Peyer's patch (tissue), 4 donors: ENCODE data around the gene GALNT9.

Experiments used
- CTCF ChIP-seq, 6 experiments: fragments of 450-650 bp in 4 of 6; fragments of 200-600 bp in 2 of 6; sonication (generic) in 1 of 6; IDR thresholded peaks; one replicate each; pipeline ENCODE4 v1.5.1; 2017 to 2019; ENCODE audit warnings: antibody characterized with exemption in 6 of 6, mild to moderate bottlenecking in 3 of 6, moderate library complexity in 1 of 6
- POLR2A ChIP-seq, 2 donors: fragments of 450-650 bp; IDR thresholded peaks; one replicate each; pipeline ENCODE4 v1.5.1; 2017; ENCODE audit warnings: antibody characterized with exemption in 2 of 2, mild to moderate bottlenecking in 2 of 2, moderate library complexity in 2 of 2

GRCh38 chr12:132294121-132295034 is 35.0 kb downstream of the GALNT9 start:
- TF ChIP-seq CTCF (IDR thresholded peaks at IDR 0.05) = no peak
- TF ChIP-seq POLR2A (IDR thresholded peaks at IDR 0.05) = no peak
